Measurements from ENCODE around the gene MEGF9. TPM values are rescaled to one million over a fixed set of nuclear protein-coding genes. Genes with fewer than 3 reads are reported as not detected.

Gene MEGF9
- total and polyA plus RNA-seq, 7 donors = 2.5 to 21.0 (median 11.8) TPM

- Histone ChIP-seq H3K27me3 (no peaks in the 10 kb centered on the region), H3K4me1 (no peaks in the 10 kb centered on the region), H3K9me3 (no peaks in the 10 kb centered on the region), H3K4me3 (no peak overlapping the region), H3K36me3 (peaks cover 0 to 16% (median 2%) of the 10 kb centered on the region in 4 donors), H3K27ac (no peak overlapping the region)
- no peak for DNase-seq
- intact Hi-C loops (cut with DNase I) = no loop called here
- 90 to 100% methylated on average over 1 of the region's 1 CpG for WGBS, 2 donors
- TF ChIP-seq POLR2A (IDR thresholded peaks at IDR 0.05) = no peak
- no peak for TF ChIP-seq CTCF (IDR thresholded peaks at IDR 0.05)
- TF ChIP-seq POLR2AphosphoS5 (IDR thresholded peaks at IDR 0.05) = no peak
- no peak for TF ChIP-seq EP300 (IDR thresholded peaks at IDR 0.05)
Measured at GRCh38 chr9:120611690-120612068, 102.6 kb downstream of the MEGF9 start.

DNA sequence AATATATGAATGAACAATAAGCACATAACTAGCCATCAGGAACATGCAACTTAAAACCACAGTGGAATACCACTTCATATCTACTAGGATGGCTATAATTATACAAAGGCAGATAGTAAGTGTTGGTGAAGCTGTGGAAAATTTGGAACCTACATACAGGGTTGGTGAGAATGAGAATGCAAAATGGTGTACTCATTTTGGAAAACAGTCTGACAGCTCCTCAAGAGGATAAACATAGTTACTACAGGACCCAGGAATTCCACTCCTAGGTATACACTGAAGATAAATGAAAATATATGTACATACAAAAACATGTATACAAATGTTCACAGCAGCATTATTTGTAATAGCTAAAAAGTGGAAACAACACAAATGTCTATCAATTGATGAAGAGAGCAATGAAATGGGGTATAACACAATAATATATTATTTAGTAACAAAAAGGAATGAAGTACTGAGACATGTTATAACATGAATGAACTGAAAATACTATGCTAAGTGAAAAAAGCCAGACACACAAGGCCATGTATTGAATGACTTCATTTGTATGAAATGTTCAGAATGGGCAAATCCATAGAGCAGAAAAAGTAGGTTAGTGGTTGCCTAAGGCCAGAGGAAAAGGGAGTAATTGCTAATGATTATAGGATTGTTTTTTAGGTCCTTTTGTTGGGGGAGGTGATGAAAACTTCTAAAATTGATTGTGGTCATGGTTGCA is 103.1 kb downstream of the MEGF9 start:
- Histone ChIP-seq H3K9me3 (no peaks in the 10 kb centered on the region), H3K27me3 (no peaks in the 10 kb centered on the region), H3K4me3 (no peak overlapping the region), H3K36me3 (peaks cover 0 to 21% (median 3%) of the 10 kb centered on the region in 4 donors), H3K4me1 (no peaks in the 10 kb centered on the region), H3K27ac (no peak overlapping the region)
- intact Hi-C loops (cut with DNase I) = no loop called here
- DNase-seq = no peak
- no peak for TF ChIP-seq CTCF (IDR thresholded peaks at IDR 0.05)
- no peak for TF ChIP-seq EP300 (IDR thresholded peaks at IDR 0.05)
- TF ChIP-seq POLR2AphosphoS5 (IDR thresholded peaks at IDR 0.05) = no peak
- no peak for TF ChIP-seq POLR2A (IDR thresholded peaks at IDR 0.05)

DNA sequence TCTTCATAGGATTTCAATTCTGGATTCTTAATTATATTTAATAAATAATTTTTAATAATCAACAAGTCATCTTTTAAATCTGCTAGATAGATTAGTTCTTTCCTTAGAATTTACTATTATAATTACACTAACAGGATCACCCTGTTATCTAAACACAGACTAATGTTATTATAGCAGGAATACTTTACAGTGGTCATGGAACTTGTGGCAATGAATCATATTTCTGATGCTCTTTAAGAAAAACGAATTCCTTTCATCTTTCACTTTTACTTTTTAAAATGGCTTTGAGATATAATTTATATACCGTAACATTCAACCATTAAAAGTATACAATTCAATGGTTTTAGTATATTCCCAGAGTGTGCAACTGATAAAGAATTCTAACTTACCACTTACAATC is 104.6 kb downstream of the MEGF9 start:
- Histone ChIP-seq H3K9me3 (no peaks in the 10 kb centered on the region), H3K27me3 (no peaks in the 10 kb centered on the region), H3K4me1 (no peaks in the 10 kb centered on the region), H3K4me3 (no peak overlapping the region), H3K36me3 (peaks cover 0 to 32% (median 3%) of the 10 kb centered on the region in 4 donors), H3K27ac (no peak overlapping the region)
- TF ChIP-seq POLR2AphosphoS5 (IDR thresholded peaks at IDR 0.05) = no peak
- TF ChIP-seq CTCF (IDR thresholded peaks at IDR 0.05) = no peak
- TF ChIP-seq POLR2A (IDR thresholded peaks at IDR 0.05) = no peak
- no peak for TF ChIP-seq EP300 (IDR thresholded peaks at IDR 0.05)
- intact Hi-C loops (cut with DNase I) = no loop called here
- no peak for DNase-seq
- 90 to 95% methylated on average over 2 of the region's 2 CpGs for WGBS, 2 donors

GRCh38 chr9:120608421-120608820 is 105.8 kb downstream of the MEGF9 start:
- Histone ChIP-seq H3K27me3 (no peaks in the 10 kb centered on the region), H3K27ac (no peak overlapping the region), H3K36me3 (peaks cover 0 to 36% (median 3%) of the 10 kb centered on the region in 4 donors), H3K4me3 (no peak overlapping the region), H3K4me1 (no peaks in the 10 kb centered on the region), H3K9me3 (no peaks in the 10 kb centered on the region)
- intact Hi-C loops (cut with DNase I) = no loop called here
- DNase-seq = no peak
- TF ChIP-seq CTCF (IDR thresholded peaks at IDR 0.05) (no peak), POLR2AphosphoS5 (IDR thresholded peaks at IDR 0.05) (no peak), EP300 (IDR thresholded peaks at IDR 0.05) (no peak), POLR2A (IDR thresholded peaks at IDR 0.05) (no peak)

- WGBS, 2 donors = 23 to 69% methylated on average over 1 of the region's 1 CpG
- Histone ChIP-seq H3K27ac (no peak overlapping the region), H3K9me3 (no peaks in the 10 kb centered on the region), H3K27me3 (no peaks in the 10 kb centered on the region), H3K4me3 (no peak overlapping the region), H3K4me1 (no peaks in the 10 kb centered on the region), H3K36me3 (peaks cover 0 to 31% (median 3%) of the 10 kb centered on the region in 4 donors)
- intact Hi-C loops (cut with DNase I) = no loop called here
- no peak for DNase-seq
- TF ChIP-seq POLR2A (IDR thresholded peaks at IDR 0.05) (no peak), CTCF (IDR thresholded peaks at IDR 0.05) (no peak), EP300 (IDR thresholded peaks at IDR 0.05) (no peak), POLR2AphosphoS5 (IDR thresholded peaks at IDR 0.05) (no peak)
Measured at GRCh38 chr9:120603591-120603990, 110.7 kb downstream of the MEGF9 start.

All from sigmoid colon (tissue), 7 donors.